DMS53 (cell line): ENCODE data around the gene ELFN1.

Source experiments
- DNase-seq: peaks from one replicate; lab custom pipeline; 2025; lab: John Stamatoyannopoulos, UW

The ELFN1 gene

GRCh38 chr7:1741751-1742554, 71.9 kb downstream of the ELFN1 start:
- peak; percentile 31 for DNase-seq

- peak; percentile 50 for DNase-seq
These were observed 72.7 kb downstream of the ELFN1 start for GRCh38 chr7:1742555-1743303.

- DNase-seq, result no peak
These were observed 73.6 kb downstream of the ELFN1 start for GRCh38 chr7:1743481-1744230.

GRCh38 chr7:1744296-1745017, 74.4 kb downstream of the ELFN1 start:
- no peak for DNase-seq

- DNase-seq, result no peak
These were observed 75.0 kb downstream of the ELFN1 start for GRCh38 chr7:1745018-1745532.

GRCh38 chr7:1745576-1746490, 75.8 kb downstream of the ELFN1 start:
- no peak for DNase-seq

- DNase-seq, result no peak
These were observed 76.5 kb downstream of the ELFN1 start for GRCh38 chr7:1746491-1746975.

GRCh38 chr7:1747004-1747801, 77.1 kb downstream of the ELFN1 start:
- DNase-seq, result no peak

GRCh38 chr7:1748076-1748838, 78.2 kb downstream of the ELFN1 start:
- DNase-seq, result no peak

GRCh38 chr7:1748839-1749173, 78.7 kb downstream of the ELFN1 start:
- no peak for DNase-seq

- DNase-seq, result no peak
These were observed 79.3 kb downstream of the ELFN1 start for GRCh38 chr7:1749351-1749863.

- DNase-seq, result no peak
These were observed 79.9 kb downstream of the ELFN1 start for GRCh38 chr7:1749864-1750466.

GRCh38 chr7:1750541-1751021, 80.5 kb downstream of the ELFN1 start:
- DNase-seq, result no peak

- no peak for DNase-seq
These were observed 82.0 kb downstream of the ELFN1 start for GRCh38 chr7:1752111-1752510.

- DNase-seq, result no peak
These were observed 82.9 kb downstream of the ELFN1 start for GRCh38 chr7:1752771-1753563.

- DNase-seq, result no peak
These were observed 83.4 kb downstream of the ELFN1 start for GRCh38 chr7:1753564-1753867.

GRCh38 chr7:1754345-1754908, 84.3 kb downstream of the ELFN1 start:
- DNase-seq, result no peak
